SK-N-DZ (cell line): Measurements from ENCODE around the gene CTDSPL.
"Not testable (repeated sequence)": the region's sequence is repeated elsewhere in the genome, so short reads cannot be mapped to it uniquely, and the experiment has no call there.

ENCODE experiments used
- DNase-seq: peaks from one replicate; pipeline ENCODE4 v3.0.0-alpha.2; 2015; ENCODE audit warnings: low spot score

Gene CTDSPL

DNA sequence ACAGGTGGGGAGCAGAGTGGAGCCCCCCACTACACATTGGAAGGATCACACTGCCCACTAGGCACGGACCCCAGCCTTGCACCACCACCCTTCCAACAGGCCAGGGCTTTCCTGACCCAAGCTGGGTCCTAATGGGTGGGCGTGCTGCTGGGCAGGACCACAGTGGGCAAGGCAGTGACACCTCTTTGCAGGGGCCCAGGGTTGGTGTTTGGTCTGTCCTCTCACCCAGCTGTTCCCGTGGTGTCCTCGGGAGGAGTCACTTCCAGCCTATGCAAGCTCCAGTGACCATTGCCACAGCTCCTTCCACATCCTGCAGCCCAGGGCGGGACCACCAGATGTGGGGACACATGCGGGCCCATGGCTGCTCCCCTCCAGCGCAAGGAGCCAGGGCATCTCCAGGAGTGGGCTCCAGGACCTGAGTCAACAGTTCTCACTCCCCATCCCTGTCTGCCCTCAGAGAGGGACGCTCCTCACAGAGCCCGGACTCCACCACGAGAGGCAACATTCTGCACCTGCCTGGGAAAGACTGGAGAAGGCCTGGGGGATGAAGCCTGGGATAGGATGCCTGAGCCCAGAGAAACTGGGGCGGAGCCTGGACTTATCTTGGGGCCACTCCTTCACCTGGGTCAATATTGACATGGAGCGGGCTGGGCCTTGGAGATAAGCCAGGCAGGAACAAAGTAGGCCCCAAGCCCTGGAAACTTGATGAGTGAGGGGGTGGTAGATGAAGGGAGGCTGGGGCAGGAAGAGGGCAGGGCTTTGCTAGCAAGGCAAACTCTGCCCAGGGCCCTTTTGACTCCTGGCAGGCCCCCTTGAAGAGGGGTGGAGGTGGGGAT lies 125.0 kb downstream of the CTDSPL start:
- DNase-seq = no peak

GRCh38 chr3:37987315-37987697 lies 125.6 kb downstream of the CTDSPL start:
- DNase-seq = no peak

DNA sequence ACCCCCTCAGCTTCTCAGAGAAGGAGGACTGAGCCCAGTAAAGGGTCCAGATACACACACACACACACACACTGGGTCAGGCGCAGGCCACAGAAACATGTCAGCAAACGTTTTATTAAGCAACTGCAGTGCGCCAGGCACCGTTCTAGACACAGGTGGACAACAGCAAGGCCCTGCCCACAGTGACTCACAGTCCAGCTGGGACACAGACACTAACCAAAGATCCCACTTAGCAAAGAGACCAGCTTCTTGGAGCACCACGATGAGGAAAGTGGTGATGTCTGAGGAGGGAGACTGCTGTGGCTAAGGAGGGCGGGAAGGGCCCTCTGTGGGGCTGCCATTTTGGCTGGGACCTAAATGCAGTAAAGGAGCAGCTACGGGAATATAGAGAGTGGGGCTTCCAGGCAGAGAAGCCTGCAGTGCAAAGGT lies 126.1 kb downstream of the CTDSPL start:
- DNase-seq = no peak

- DNase-seq = not testable (repeated sequence)
Observed at GRCh38 chr3:37988376-37988775, 126.7 kb downstream of the CTDSPL start.

GRCh38 chr3:37988931-37989525 lies 127.3 kb downstream of the CTDSPL start:
- DNase-seq = no peak

GRCh38 chr3:37989821-37990480 lies 128.3 kb downstream of the CTDSPL start:
- no peak for DNase-seq

DNA sequence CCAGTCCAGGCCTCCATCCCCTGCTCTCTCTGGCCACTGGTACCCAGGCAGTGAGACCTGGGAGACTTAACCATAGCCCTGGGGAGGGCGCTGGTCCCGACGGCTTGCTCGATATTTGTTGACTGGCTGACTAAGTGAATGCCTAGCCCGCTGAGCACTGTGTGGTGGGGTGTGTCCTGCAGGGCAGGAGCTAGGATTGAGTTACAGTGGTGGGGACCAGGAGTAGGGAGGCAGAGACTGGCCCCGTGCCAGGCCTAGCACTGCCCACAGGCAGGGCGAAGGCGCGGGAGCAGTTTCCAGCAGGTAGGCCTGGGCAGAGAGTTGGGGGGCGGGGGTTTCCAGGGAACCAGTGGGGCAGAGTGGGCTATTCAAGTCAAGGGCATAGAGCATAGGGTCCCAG lies 128.8 kb downstream of the CTDSPL start, which contains the start of gene VILL:
Gene VILL (plus strand): TSS at position 260 of the 400 bp plus-strand sequence. CDS start 2,887 bp downstream, outside the sequence.
- DNase-seq = no peak

- no peak for DNase-seq
Observed at GRCh38 chr3:37991109-37991508, 129.4 kb downstream of the CTDSPL start.

GRCh38 chr3:37991823-37992222 lies 130.1 kb downstream of the CTDSPL start:
- no peak for DNase-seq

- DNase-seq = no peak
Observed at GRCh38 chr3:37992271-37993066, 130.8 kb downstream of the CTDSPL start.

- DNase-seq = no peak
Observed at GRCh38 chr3:37993067-37993455, 131.4 kb downstream of the CTDSPL start.

DNA sequence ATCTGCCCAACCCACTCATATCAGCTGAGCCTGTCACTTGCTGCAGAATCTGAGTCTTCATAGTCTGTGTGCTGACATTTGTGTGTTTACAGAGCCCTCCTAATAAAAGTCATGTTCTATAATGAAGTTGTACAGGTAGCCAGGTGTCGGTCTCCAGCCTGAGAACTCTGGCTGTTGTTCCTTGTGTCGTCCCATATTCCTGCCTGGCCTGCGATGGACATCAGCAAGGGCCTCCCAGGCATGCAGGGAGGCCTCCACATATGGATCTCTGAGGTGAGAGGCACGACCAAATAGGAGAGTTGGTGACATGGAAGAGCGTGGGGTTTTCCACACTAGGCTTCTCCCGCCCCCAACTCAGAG lies 131.8 kb downstream of the CTDSPL start:
- no peak for DNase-seq

GRCh38 chr3:37993820-37994638 lies 132.3 kb downstream of the CTDSPL start:
- peak; percentile 82 for DNase-seq

DNA sequence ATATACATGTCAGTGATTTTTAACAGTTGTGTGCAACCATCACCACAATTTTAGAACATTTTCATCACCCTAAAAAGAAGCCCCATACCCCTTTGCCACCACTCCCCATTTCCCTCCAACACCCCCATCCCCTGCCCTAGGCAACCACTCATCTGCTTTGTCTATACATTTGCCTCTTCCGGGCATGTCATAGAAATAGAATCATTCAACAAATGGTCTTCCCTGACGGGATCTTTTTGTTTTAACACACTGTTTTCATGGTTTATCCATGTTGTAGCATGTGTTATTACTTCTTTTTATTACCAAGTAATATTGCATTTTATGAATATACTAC lies 132.9 kb downstream of the CTDSPL start:
- DNase-seq = no peak

DNA sequence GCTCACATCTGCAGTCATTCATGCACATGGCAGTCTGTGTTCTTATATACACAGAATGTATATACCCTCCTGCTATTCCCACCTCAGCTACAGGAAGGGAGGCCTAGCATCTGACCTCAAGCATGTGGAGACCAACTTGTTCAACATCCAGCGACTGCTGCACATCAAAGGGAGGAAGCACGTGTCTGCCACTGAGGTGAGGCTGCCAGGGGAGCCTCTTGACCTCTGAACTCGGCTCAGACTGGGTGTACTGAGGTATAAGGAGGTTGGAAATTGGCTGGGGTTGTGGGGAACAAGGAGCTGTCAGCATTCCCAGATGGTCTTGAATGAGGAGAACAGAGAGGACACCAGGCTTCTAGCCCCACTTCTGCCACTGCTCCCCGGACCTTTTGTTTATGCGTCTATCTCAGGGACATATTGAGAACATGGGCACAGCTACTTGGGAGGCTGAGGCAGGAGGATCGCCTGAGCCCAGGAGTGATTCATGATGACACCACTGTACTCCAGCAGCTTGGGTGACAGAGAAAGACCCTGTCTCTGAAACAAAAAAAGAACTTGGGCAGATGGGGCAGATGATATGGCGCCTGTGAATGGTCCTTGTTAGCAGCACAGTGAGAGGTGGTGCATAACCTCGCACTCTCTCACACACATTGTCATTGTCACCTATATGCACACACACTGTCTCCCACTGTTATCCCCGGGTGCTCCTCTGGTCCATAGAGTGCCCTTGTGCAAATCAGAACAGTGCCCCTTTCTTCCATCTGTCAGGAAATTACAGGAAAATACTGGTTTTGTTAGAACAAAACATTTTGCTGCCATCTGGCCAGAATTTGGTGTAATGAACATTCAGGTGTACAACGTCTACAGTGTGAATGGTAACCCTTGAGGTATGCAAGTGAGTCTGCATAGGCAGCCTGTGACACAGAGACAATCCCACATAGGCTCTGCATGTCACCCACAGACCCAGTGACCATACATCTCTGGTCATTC lies 134.3 kb downstream of the CTDSPL start:
- no peak for DNase-seq

DNA sequence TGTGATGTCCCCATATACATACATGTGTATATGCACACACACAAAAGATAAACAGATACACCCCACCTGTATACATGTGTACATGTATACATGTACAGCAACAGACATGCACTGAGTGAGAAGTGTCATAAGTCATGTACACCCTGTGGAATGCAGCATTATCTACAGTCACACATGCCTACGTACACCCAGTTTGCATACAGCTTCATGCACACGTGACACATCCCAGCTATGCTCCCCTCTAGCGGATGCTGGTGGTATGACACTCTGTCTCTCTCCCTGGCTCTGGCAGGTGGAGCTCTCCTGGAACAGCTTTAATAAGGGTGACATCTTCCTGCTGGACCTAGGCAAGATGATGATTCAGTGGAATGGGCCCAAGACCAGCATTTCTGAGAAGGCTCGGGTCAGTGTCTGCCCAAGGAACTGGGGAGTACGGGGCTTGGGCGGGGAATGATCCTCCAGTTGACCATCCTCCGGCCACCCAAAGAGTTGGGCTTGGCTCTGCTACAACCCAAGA lies 135.2 kb downstream of the CTDSPL start:
- peak; percentile 80 for DNase-seq

DNA sequence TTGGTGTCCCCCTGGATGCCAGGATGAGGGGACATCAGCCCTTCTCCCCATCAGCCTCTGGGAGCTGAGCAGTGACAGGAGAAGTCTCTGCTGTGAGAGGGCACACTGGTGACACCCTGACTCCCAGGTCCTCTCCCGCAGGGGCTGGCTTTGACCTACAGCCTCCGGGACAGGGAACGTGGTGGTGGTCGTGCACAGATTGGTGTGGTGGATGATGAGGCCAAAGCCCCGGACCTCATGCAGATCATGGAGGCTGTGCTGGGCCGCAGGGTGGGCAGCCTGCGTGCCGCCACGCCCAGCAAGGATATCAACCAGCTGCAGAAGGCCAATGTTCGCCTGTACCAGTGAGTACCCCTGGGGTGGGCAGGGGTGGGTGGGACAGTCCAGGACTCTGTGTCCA lies 135.7 kb downstream of the CTDSPL start:
- DNase-seq = no peak

DNA sequence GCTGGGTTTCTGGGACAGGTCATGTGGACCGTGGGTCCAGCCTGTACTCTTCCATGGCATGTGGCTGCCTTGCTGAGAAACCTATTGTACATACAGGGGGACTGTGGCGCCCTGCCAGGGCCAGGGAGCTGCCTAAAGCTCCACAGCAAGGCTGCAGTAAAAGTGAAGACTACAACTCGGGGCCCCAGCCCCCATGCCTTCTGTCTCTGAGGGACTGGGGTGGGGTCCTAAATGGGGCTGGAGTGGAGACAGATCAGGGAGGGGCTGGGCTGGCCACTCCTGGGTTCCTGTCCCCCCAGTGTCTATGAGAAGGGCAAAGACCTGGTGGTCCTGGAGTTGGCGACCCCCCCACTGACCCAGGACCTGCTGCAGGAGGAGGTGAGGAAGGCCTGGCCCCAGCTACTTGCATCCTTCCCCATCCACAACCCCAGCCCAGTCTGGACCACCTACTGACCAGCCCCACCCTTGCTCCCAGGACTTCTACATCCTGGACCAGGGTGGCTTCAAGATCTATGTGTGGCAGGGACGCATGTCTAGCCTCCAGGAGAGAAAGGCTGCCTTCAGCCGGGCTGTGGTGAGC lies 136.2 kb downstream of the CTDSPL start:
- DNase-seq = no peak

DNA sequence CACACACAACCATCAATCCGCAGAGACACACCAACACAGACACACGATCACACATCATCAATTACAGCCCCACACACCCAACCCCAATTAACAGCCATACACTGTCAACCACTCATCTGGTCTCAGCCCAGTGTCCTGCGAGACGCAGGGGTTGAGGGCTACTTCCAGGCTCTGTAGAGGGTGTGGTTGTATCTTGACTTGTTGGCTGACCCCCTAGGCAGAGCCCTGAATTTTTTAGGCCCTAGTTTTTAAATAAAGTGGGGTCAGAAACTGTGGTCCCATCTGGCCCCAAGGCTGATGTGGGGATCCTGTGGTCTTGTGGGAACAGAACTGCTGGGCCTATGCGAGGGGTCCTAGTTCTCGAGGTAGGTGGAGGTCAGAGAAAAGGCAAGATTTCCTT lies 138.2 kb downstream of the CTDSPL start:
- DNase-seq = no peak
